ENCODE results near the gene REEP3. TPM values are rescaled to one million over a fixed set of nuclear protein-coding genes. Genes with fewer than 3 reads are reported as not detected.
"Not testable (repeated sequence)": the region's sequence is repeated elsewhere in the genome, so short reads cannot be mapped to it uniquely, and the experiment has no call there.

Gene REEP3
- total RNA-seq, 2 experiments from 2014 or later: 23.4 to 27.2 TPM

DNA sequence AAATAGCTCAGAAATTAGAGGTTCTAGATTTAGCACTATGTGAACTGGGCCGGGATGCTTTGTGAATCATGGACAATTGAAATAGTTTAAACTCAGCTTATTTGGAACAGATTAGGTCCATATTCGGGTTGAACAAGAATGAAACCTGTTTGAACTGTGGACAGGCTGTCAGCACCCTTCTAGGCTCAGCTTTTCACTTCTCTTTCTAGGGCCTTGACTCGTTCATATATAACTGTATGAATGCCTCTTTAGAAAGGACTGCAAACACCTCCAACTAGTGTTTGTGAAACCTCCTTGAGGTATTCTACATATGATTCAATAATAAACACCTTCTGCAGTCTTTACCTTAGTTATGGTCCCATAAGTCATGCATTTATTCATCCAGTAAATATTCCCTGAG is 115.6 kb downstream of the REEP3 start:
- Mint-ChIP-seq H3K36me3 (no peaks in the 10 kb centered on the region), H3K27ac (no peak overlapping the region), H3K4me1 (peaks cover 12% of the 10 kb centered on the region), H3K27me3 (peaks cover 10% of the 10 kb centered on the region), H3K4me3 (no peak overlapping the region), H3K9me3 (ENCODE audit: low read depth) (no peaks in the 10 kb centered on the region)
- ATAC-seq (no peak), DNase-seq (no peak)
- CTCF ChIA-PET: no interaction called here

DNA sequence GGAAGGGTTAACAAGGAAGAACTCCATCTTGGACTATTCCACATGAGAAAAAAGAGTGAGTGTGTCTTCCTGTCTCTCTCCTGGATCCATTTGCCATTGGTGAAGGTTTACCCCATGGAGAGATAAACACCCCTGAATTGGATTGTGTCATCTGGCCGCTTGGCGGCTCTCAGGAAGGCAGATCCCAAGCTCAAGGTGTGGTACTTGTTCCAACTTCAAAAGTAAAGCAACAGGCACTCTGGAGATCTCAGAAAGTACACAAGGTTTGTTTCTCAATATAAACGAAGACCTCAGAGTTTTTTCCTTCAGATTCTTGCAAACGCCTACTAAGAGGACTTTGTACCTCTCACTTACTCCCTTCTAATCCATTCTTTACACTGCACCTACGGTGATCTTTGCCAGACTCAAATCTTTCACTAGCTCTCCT is 116.7 kb downstream of the REEP3 start:
- DNase-seq: no peak
- Mint-ChIP-seq H3K36me3 (no peaks in the 10 kb centered on the region), H3K27ac (no peak overlapping the region), H3K27me3 (peaks cover 4% of the 10 kb centered on the region), H3K9me3 (ENCODE audit: low read depth) (no peaks in the 10 kb centered on the region), H3K4me3 (no peak overlapping the region), H3K4me1 (peaks cover 12% of the 10 kb centered on the region)
- CTCF ChIA-PET: no interaction called here
- no peak for ATAC-seq

DNA sequence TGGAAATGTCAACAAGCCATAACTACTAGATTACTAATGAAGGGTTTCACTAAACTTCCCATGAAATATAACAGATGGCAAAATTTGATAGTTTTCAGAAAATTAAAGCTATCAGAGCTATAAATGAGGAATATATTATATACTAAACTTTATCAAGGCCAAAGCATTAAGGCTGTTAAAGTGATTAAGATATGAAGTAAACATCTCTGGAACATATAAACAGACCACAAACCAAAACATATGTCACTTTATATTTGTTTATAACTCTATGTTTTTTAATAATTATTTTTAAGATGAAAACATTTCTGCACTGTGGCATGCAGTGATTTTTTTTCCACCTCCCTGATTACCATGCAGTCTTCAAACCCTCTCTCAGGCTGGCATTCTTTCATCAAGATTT is 120.2 kb downstream of the REEP3 start:
- no peak for ATAC-seq
- Mint-ChIP-seq H3K36me3 (no peaks in the 10 kb centered on the region), H3K9me3 (ENCODE audit: low read depth) (no peaks in the 10 kb centered on the region), H3K4me3 (no peak overlapping the region), H3K4me1 (no peaks in the 10 kb centered on the region), H3K27ac (no peak overlapping the region), H3K27me3 (peaks cover 3% of the 10 kb centered on the region)
- no peak for DNase-seq
- CTCF ChIA-PET: no interaction called here

DNA sequence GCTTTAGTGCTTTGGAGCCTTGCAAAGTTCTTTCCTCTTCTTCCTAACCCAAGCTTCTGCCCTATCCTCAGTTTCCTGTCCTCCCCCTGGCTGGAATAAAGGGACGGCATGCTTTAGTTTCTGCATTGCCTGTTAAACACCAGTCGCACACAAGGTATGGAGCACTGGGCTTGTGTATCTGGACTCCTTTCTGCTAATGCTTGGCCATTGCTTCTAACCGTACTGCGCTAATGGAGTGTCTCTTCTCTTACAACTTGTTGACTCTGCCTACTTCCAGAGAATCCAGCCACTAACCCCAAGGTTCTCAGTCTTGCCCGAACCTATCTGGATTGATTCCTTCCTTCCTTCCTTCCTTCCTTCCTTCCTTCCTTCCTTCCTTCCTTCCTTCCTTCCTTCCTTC is 120.6 kb downstream of the REEP3 start:
- CTCF ChIA-PET: no interaction called here
- H3K9me3 Mint-ChIP-seq (ENCODE audit: low read depth): no peaks in the 10 kb centered on the region
- no peak for DNase-seq
- no peak overlapping the region for H3K27ac Mint-ChIP-seq
- no peaks in the 10 kb centered on the region for H3K4me1 Mint-ChIP-seq
- ATAC-seq: no peak
- H3K4me3 Mint-ChIP-seq: no peak overlapping the region
- no peaks in the 10 kb centered on the region for H3K36me3 Mint-ChIP-seq
- H3K27me3 Mint-ChIP-seq: peaks cover 3% of the 10 kb centered on the region

DNA sequence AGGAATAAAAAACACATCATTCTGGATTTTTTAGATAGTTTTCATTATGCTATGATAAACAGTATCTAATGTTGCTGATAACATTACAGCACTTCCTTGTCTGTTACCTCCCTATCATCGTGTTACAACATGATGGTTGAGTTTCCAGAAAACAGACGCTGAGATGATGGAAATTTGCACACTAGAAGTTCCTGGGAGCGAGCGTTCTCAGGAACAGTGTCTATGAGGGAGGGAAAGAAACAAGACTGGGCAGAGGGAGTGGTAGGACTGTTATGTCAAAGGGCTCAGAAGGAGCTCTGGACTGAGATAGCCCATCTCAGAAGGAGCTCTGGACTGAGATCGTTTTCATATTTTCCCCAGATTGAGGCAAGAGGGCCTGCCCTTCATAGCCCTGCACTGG is 121.6 kb downstream of the REEP3 start:
- Mint-ChIP-seq H3K4me1 (no peaks in the 10 kb centered on the region), H3K27ac (no peak overlapping the region), H3K27me3 (peaks cover 3% of the 10 kb centered on the region), H3K4me3 (no peak overlapping the region), H3K9me3 (ENCODE audit: low read depth) (no peaks in the 10 kb centered on the region), H3K36me3 (no peaks in the 10 kb centered on the region)
- DNase-seq (no peak), ATAC-seq (no peak)
- CTCF ChIA-PET: interaction anchor here (1.1 kb wide), 1 partner anchor 14 kb away, joined by 3 read pairs; no protein-coding TSS in a partner anchor

DNA sequence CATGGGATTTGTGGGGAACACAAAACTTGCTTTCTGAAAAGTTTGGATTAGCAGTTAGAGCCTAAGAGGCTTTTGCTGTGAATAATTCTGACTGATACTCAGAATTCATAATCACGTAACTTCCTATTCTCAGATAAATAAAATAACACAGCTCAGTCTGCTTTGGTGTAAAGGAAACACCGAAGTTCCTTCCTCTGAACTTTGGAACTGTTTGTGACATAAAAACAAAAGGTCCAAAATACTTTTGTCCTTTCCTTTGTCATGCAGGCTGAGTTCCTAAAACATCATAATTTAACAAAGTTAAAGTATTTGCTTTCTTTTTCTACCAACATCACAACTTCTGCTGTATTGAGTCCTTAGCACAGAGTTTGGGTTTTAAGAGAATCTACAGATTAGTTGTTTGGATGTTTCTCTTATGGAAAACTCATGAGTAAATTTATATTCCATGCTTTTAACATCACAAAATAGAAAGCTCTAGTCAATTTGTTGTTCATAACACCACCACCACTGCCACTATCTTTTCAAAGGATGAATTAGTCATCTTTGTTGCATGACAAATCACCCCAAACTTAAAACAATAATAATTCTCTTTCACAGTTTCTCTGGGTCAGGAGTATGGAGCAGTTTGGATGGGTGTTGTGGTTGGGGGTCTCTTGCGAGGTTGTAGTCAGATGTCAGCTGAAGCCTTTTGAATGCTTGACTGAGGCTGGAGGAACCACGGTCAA is 123.4 kb downstream of the REEP3 start:
- Mint-ChIP-seq H3K27me3 (peaks cover 3% of the 10 kb centered on the region), H3K36me3 (no peaks in the 10 kb centered on the region), H3K9me3 (ENCODE audit: low read depth) (no peaks in the 10 kb centered on the region), H3K4me3 (no peak overlapping the region), H3K4me1 (no peaks in the 10 kb centered on the region), H3K27ac (no peak overlapping the region)
- ATAC-seq (no peak), DNase-seq (no peak)
- CTCF ChIA-PET: interaction anchor here (0.7 to 1.5 kb wide), 2 partner anchors 11 to 76 kb away, joined by 3 to 4 read pairs; no protein-coding TSS in a partner anchor

DNA sequence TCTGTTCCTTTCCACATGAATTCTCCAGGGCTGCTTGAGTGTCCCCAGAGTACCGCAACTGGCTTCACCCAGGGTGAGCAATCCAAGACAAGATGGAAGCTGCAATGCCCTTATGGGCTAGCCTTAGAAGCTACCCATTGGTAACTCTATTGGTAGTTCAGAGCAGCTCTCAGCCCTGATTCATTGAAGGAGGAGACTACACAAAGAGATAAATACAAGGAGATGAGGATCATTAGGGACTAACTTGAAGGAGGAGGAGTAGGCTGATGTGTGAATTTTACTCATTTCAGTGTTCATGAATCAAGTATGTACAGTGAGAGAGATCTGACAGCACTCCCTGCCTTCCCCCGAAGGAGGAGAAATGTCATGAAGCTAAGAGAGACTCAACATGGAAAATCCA is 124.0 kb downstream of the REEP3 start:
- Mint-ChIP-seq H3K4me1 (no peaks in the 10 kb centered on the region), H3K4me3 (no peak overlapping the region), H3K27ac (no peak overlapping the region), H3K9me3 (ENCODE audit: low read depth) (no peaks in the 10 kb centered on the region), H3K27me3 (peaks cover 3% of the 10 kb centered on the region), H3K36me3 (no peaks in the 10 kb centered on the region)
- no peak for DNase-seq
- no peak for ATAC-seq
- CTCF ChIA-PET: interaction anchor here (1.5 kb wide), 1 partner anchor 11 kb away, joined by 4 read pairs; no protein-coding TSS in a partner anchor

DNA sequence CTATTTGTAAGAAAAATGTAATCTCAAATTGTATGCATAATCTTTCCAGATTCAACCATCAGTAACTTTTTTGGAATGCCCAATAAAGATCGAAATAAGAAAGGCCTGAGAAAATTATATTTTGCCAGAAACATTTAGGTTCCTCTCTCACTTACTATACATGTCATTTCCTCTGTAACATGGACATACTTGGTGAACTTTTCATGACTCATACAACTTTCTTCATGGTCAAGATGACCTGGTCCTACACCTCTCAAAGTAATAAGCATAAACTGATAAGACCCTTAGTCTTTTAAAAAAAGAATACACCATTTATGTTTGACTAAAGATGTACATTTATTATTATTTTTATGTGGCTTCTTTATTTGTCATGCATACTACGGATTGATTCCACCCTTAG is 125.3 kb downstream of the REEP3 start:
- ATAC-seq: no peak
- Mint-ChIP-seq H3K27me3 (peaks cover 3% of the 10 kb centered on the region), H3K4me3 (no peak overlapping the region)

DNA sequence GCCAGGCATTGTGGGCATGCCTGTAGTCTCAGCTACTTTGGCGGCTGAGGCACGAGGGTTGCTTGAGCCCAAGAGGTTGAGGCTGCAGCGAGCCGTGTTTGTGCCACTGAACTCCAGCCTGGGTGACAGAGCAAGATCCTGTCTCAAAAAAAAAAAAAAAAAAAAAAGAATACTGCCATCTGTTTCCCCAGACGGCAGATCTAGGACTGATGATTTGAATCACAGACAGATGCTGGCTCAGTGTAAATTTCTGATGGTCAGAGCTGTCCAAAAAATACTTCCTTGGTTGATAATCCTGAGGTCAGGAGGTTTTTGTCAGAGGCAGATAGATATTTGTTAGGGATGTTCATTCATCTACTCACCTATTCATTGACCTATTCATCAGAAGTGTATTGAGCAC is 130.7 kb downstream of the REEP3 start:
- CTCF ChIA-PET: interaction anchor here (1.7 kb wide), 1 partner anchor 68 kb away, joined by 4 read pairs; no protein-coding TSS in a partner anchor
- Mint-ChIP-seq H3K9me3 (ENCODE audit: low read depth) (no peaks in the 10 kb centered on the region), H3K27ac (no peak overlapping the region), H3K27me3 (no peaks in the 10 kb centered on the region), H3K4me1 (no peaks in the 10 kb centered on the region), H3K36me3 (no peaks in the 10 kb centered on the region), H3K4me3 (no peak overlapping the region)
- ATAC-seq: no peak
- no peak for DNase-seq

More for the DNA sequence above, 125.3 kb downstream of the REEP3 start:
- DNase-seq: no peak
- H3K36me3 Mint-ChIP-seq: no peaks in the 10 kb centered on the region
- no peaks in the 10 kb centered on the region for H3K4me1 Mint-ChIP-seq
- no peaks in the 10 kb centered on the region for H3K9me3 Mint-ChIP-seq (ENCODE audit: low read depth)
- CTCF ChIA-PET: no interaction called here
- no peak overlapping the region for H3K27ac Mint-ChIP-seq

DNA sequence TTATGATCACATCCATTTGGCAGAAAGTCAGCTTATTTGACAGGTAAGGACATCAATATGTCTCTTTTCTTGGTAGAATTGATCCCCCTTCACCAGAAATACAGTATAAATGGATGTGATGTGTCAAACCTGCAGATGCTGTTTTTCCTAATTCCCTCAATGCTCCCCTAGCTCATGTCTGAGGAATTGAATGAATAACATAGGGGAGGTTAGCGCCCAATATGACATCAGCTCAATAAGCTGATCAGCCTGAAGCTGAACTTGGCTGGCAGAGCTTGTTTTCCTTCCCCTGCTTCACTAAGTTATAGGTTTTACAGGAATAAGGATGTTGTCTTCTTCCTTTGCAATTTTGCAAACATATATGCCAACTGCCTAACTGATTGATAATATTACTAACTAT is 132.5 kb downstream of the REEP3 start:
- no peaks in the 10 kb centered on the region for H3K9me3 Mint-ChIP-seq (ENCODE audit: low read depth)
- no peak overlapping the region for H3K4me3 Mint-ChIP-seq
- no peak for DNase-seq
- H3K27me3 Mint-ChIP-seq: no peaks in the 10 kb centered on the region
- no peaks in the 10 kb centered on the region for H3K4me1 Mint-ChIP-seq
- no peak for ATAC-seq
- CTCF ChIA-PET: interaction anchor here (0.8 kb wide), 1 partner anchor 23 kb away, joined by 3 read pairs; no protein-coding TSS in a partner anchor
- no peak overlapping the region for H3K27ac Mint-ChIP-seq
- H3K36me3 Mint-ChIP-seq: no peaks in the 10 kb centered on the region

DNA sequence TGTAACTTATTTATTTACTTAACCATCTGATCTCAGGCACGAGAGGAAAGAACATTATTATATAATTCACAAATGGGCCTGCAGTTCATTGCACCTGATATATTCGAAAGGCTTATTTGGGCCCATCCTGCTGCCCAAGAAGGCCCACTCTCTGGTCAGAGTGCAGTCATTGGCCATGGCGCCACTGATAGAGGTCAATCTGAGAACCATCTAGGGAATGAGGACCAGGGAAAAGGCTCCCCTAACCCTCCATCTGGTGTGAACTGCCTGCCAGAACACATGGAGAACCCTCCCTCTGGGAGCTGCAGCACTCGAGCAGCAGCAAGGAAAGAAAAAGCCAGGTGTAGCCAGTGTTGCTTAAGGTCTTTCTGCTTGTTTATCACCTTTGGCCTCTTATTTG is 136.6 kb downstream of the REEP3 start:
- CTCF ChIA-PET: interaction anchor here (1.4 kb wide), 1 partner anchor 63 kb away, joined by 5 read pairs; no protein-coding TSS in a partner anchor
- no peak for ATAC-seq
- H3K27ac Mint-ChIP-seq: no peak overlapping the region

DNA sequence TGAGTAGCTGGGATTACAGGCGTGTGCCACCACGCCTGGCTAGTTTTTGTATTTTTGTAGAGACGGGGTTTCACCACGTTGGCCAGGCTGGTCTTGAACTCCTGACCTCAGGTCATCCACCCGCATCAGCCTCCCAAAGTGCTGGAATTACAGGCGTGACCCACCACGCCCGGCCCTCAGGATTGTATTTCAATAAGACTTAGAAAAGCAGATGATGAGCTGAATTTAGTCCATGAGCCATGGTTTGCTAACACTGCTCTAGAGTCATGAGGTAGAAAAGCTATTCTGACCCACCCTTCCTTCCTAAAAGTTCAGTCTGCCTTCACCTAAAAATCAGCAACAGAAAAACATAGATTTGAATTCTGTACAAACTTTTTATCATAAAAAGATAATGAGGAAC is 139.7 kb downstream of the REEP3 start:
- H3K9me3 Mint-ChIP-seq (ENCODE audit: low read depth); DNase-seq; H3K4me1 Mint-ChIP-seq; ATAC-seq; H3K36me3 Mint-ChIP-seq; H3K27ac Mint-ChIP-seq; H3K27me3 Mint-ChIP-seq; H3K4me3 Mint-ChIP-seq: not testable (repeated sequence)
- CTCF ChIA-PET: interaction anchor here (0.9 kb wide), 1 partner anchor 517 kb away, joined by 3 read pairs; no protein-coding TSS in a partner anchor

More for the DNA sequence above, 136.6 kb downstream of the REEP3 start:
- H3K4me3 Mint-ChIP-seq: no peak overlapping the region
- no peaks in the 10 kb centered on the region for H3K36me3 Mint-ChIP-seq
- H3K27me3 Mint-ChIP-seq: no peaks in the 10 kb centered on the region
- H3K9me3 Mint-ChIP-seq (ENCODE audit: low read depth): no peaks in the 10 kb centered on the region
- no peak for DNase-seq
- H3K4me1 Mint-ChIP-seq: no peaks in the 10 kb centered on the region

DNA sequence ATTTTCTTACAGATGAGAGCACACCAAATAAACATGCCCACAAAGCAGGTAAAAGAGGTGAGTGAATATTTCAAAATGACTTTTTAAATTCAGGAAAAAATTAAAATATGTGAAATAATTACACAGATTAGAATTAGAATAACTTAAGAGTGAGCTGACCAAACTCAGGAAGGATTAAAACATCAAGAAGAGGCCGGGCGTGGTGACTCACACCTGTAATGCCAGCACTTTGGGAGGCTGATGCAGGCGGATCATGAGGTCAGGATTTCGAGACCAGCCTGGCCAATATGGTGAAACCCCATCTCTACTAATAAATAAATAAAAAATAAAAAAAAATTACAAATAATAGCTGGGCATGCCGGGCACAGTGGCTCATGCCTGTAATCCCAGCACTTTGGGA is 140.1 kb downstream of the REEP3 start:
- Mint-ChIP-seq H3K27me3 (no peaks in the 10 kb centered on the region), H3K4me1 (peaks cover 2% of the 10 kb centered on the region), H3K9me3 (ENCODE audit: low read depth) (no peaks in the 10 kb centered on the region), H3K27ac (no peak overlapping the region), H3K36me3 (no peaks in the 10 kb centered on the region), H3K4me3 (no peak overlapping the region)
- CTCF ChIA-PET: no interaction called here
- ATAC-seq: no peak
- DNase-seq: no peak

DNA sequence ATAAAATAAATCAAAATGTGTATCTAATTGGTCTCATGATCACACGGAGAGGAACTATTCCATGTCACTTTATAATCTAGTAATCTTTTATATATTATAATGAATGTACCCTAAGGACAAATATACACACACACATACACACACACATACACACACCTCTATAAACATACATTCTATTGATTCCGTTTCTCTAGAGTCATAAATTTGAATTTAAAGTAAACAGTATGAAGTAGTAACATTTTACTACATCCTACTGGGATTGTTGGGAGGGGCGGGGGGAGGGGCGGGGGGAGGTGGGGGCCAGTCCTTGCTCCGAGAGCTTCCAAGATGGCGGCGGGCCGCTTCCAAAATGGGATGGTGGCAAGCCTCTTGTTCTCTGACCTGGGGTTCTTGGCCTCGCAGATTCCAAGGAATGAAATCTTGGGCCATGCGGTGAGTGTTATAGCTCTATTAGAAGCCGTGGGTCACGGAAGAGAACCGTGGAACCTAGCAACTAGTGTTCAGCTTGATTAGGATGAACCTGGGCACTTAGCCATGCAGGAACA is 143.2 kb downstream of the REEP3 start:
- DNase-seq (no peak), ATAC-seq (no peak)
- Mint-ChIP-seq H3K27me3 (peaks cover 3% of the 10 kb centered on the region), H3K27ac (no peak overlapping the region), H3K4me1 (peaks cover 4% of the 10 kb centered on the region), H3K9me3 (ENCODE audit: low read depth) (no peaks in the 10 kb centered on the region), H3K4me3 (no peak overlapping the region), H3K36me3 (no peaks in the 10 kb centered on the region)
- CTCF ChIA-PET: no interaction called here
